H1 (cell line): Measurements from ENCODE around the gene B4GALNT3. TPM values are rescaled to one million over a fixed set of nuclear protein-coding genes. Genes with fewer than 3 reads are reported as not detected.

Experiments used
- RBBP5 ChIP-seq: IDR thresholded peaks from 2 replicates; pipeline ENCODE4 v1.7.1; 2012; ENCODE audit warnings: low read depth, mild to moderate bottlenecking, inconsistent platforms, low read length, moderate library complexity, borderline replicate concordance
- polyA plus RNA-seq, 7 experiments: library from polyadenylated mRNA; depleted of rRNA in 3 of 7; stranded (reverse) in 5 of 7; unstranded in 2 of 7; fragments of >200 nt in 5 of 7; fragments of 200-250 nt in 2 of 7; gene quantifications; 1 replicate in 5 of 7; 2 replicates in 1 of 7; 4 replicates in 1 of 7; pipeline versions ENCODE4 v1.2.1 to v1.2.3, GENCODE V29; 2011 to 2013; ENCODE audit warnings: missing spikeins in 2 of 7, mixed read lengths in 2 of 7
- total RNA-seq: library from RNA; stranded (reverse); fragmentation: NEBNext Ultra II Directional; extraction: Animal tissue kit (Norgen Biotek cat#: 25700); gene quantifications from 2 replicates; pipeline ENCODE4 v1.2.1, GENCODE V29; 2021

The B4GALNT3 gene
- total and polyA plus RNA-seq, 2 of the 8 experiments (the other 6 are each of a cell fraction or from before 2014, with no cell fraction given) = 12.5 to 20.3 TPM

DNA sequence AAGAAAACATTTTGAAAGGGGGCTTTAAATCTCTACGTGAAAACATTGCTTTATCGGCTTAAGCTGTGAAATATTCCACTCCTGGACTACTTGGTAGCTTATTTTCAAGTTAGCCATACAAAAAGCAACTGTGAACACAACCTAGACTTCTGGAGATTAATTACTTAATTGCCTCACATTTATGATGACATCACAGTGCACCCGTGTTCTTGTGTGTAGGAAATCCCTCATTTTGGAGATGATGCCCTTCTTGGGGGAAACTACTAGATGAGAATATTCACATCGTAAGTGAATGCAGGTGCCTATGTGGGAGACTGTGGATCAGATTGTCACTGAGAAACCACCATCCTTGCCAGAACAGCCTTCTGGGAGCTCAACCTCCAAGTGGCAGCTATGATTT lies 10.5 kb upstream of the B4GALNT3 start (continued):
- no peak for TF ChIP-seq RBBP5
